Gastroesophageal sphincter (tissue), 4 donors: ENCODE results near the gene HEXA. TPM values are rescaled to one million over a fixed set of nuclear protein-coding genes. Genes with fewer than 3 reads are reported as not detected.
A peak's percentile ranks its signal among the peaks of the same experiment; 100 is the strongest.

ENCODE experiments used
- ATAC-seq: fragments of 150-250 bp; one replicate; pipeline ENCODE4 v1.9.1; 2016; ENCODE audit warnings: mild to moderate bottlenecking, moderate library complexity
- H3K27ac ChIP-seq, 4 donors: fragments of 200-600 bp; sonication (generic) in 3 of 4; 1 replicate in 3 of 4; 2 replicates in 1 of 4; pipeline ENCODE4 v1.5.1; 2016 to 2019
- H3K27me3 ChIP-seq: fragments of 200-600 bp; sonication (generic); one replicate; pipeline ENCODE4 v1.5.1; 2019
- H3K36me3 ChIP-seq, 2 donors: fragments of 200-600 bp; sonication (generic); one replicate each; pipeline ENCODE4 v1.5.1; 2019; ENCODE audit warnings: control low read depth in 1 of 2
- H3K4me1 ChIP-seq, 3 donors: fragments of 200-600 bp; sonication (generic); 1 replicate in 2 of 3; 2 replicates in 1 of 3; pipeline ENCODE4 v1.5.1; 2016 to 2019; ENCODE audit warnings: control low read depth in 2 of 3
- H3K4me3 ChIP-seq, 2 donors: fragments of 200-600 bp; sonication (generic); one replicate each; pipeline ENCODE4 v1.5.1; 2019; ENCODE audit warnings: mild to moderate bottlenecking in 1 of 2, moderate library complexity in 1 of 2
- H3K9me3 ChIP-seq, 3 donors: fragments of 200-600 bp; sonication (generic); one replicate each; pipeline ENCODE4 v1.5.1; 2017 to 2019; ENCODE audit warnings: control low read depth in 2 of 3
- EP300 ChIP-seq: sonication (generic); formaldehyde crosslinking; IDR thresholded peaks from one replicate; pipeline ENCODE4 v1.6.1; 2017; ENCODE audit warnings: antibody characterized with exemption, mild to moderate bottlenecking
- POLR2A ChIP-seq, 2 donors: fragments of 450-650 bp; IDR thresholded peaks; one replicate each; pipeline ENCODE4 v1.6.1; 2017; ENCODE audit warnings: antibody characterized with exemption in 2 of 2, mild to moderate bottlenecking in 2 of 2, moderate library complexity in 1 of 2
- POLR2AphosphoS5 ChIP-seq: sonication (generic); formaldehyde crosslinking; IDR thresholded peaks from one replicate; pipeline ENCODE4 v1.6.1; 2017; ENCODE audit warnings: antibody characterized with exemption
- WGBS, 2 donors: methylation state at CpG; one replicate each; pipeline ENCODE4 v1.1.5; 2018; ENCODE audit warnings: low coverage in 1 of 2; 5-methylcytosine and 5-hydroxymethylcytosine counted together
- total RNA-seq, 4 donors: library from RNA; depleted of rRNA; stranded (reverse); fragments of >200 nt; gene quantifications; one replicate each; pipeline ENCODE4 v1.1.0, GENCODE V29; 2016
- TF ChIP-seq, protein P1 (sequence below), 4 experiments: fragments of 200-600 bp in 2 of 4; fragments of 450-650 bp in 2 of 4; sonication (generic) in 1 of 4; IDR thresholded peaks; one replicate each; pipeline ENCODE4 v1.5.1; 2017 to 2019; ENCODE audit warnings: antibody characterized with exemption in 4 of 4, mild to moderate bottlenecking in 2 of 4, moderate library complexity in 2 of 4

The HEXA gene
- total RNA-seq, 4 donors from 2014 or later: 46.3 to 68.5 (median 60.9) TPM

DNA sequence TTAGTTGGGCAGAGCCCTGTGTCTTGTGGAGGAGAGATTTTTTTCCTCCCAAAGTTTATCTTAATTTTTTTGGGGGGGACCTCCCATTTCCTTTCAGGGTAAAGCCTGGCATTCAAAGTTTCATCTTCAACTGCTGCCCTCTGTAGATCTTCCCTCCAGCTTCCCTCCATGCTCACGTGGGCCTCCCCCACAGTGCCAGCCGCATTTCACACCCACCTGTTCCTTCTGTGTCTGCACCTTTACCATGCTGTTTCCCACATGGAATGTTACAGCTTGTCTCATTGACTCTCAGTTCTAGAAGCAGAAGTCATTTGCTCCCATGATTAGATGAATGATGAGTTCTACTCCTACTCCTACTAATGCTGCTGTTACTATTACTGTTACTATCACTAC, 62.4 kb downstream of the HEXA start:
- Histone ChIP-seq H3K4me1 (no peaks in the 10 kb centered on the region), H3K4me3 (no peak overlapping the region), H3K27me3 (no peaks in the 10 kb centered on the region), H3K9me3 (no peaks in the 10 kb centered on the region), H3K36me3 (no peaks in the 10 kb centered on the region), H3K27ac (no peak overlapping the region)
- 69 to 77% methylated on average over 2 of the region's 2 CpGs for WGBS, 2 donors
- ATAC-seq: no peak
- TF ChIP-seq EP300 (no peak), POLR2A (IDR thresholded peaks at IDR 0.05) (no peak), POLR2AphosphoS5 (no peak)
- TF ChIP-seq, protein P1, sequence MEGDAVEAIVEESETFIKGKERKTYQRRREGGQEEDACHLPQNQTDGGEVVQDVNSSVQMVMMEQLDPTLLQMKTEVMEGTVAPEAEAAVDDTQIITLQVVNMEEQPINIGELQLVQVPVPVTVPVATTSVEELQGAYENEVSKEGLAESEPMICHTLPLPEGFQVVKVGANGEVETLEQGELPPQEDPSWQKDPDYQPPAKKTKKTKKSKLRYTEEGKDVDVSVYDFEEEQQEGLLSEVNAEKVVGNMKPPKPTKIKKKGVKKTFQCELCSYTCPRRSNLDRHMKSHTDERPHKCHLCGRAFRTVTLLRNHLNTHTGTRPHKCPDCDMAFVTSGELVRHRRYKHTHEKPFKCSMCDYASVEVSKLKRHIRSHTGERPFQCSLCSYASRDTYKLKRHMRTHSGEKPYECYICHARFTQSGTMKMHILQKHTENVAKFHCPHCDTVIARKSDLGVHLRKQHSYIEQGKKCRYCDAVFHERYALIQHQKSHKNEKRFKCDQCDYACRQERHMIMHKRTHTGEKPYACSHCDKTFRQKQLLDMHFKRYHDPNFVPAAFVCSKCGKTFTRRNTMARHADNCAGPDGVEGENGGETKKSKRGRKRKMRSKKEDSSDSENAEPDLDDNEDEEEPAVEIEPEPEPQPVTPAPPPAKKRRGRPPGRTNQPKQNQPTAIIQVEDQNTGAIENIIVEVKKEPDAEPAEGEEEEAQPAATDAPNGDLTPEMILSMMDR (IDR thresholded peaks at IDR 0.05): no peak

DNA sequence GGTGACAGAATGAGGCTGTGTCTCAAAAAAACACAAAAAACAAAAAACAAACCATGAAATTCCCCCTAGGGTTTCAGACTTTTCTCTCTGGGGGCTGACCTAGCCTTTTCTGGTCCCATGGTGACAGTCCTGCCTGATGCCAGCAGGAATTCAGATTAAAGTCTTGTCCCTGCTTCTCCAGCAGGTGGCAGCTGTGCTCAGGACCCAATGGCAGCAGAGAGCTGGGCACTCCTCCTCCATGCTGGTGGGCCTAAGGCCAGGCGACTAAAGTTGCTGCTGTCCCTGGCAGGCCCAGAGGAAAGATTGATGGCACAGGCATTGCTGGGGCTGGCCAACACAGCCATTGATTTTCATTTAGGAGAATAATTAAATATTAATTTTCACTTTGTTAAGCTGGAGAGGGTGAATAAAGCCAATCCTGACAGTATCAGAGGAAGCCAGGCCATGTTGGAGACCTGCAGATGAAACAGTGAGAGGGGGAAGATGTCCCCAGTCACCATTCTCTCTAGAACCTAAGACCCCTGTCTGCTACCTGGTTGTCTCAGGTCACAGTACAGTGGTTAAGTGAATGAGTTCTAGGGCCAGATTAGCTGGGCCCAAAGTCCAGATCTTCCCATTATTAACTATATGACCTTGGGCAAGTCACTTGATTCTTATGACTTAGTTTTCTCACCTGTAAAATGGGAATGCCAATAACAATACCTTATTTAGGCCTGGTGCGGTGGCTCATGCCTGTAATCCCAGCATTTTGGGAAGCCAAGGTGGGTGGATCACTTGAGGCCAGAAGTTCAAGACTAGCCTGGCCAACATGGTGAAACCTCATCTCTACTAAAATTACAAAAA, 63.0 kb downstream of the HEXA start:
- 36% methylated on average over 2 of the region's 2 CpGs; no CpG with 5 or more reads in 1 of the 2 donors for WGBS, 2 donors
- TF ChIP-seq, protein P1 (IDR thresholded peaks at IDR 0.05): peak in 3 of 4 experiments; percentile 61 to 68 (median 63)
- TF ChIP-seq EP300: no peak
- TF ChIP-seq POLR2AphosphoS5: no peak
- TF ChIP-seq POLR2A (IDR thresholded peaks at IDR 0.05): no peak
- no peaks in the 10 kb centered on the region for H3K4me1 ChIP-seq
- no peaks in the 10 kb centered on the region for H3K36me3 ChIP-seq
- no peak overlapping the region for H3K27ac ChIP-seq
- H3K27me3 ChIP-seq: no peaks in the 10 kb centered on the region
- H3K9me3 ChIP-seq: no peaks in the 10 kb centered on the region
- H3K4me3 ChIP-seq: no peak overlapping the region
- peak; percentile 71 for ATAC-seq

DNA sequence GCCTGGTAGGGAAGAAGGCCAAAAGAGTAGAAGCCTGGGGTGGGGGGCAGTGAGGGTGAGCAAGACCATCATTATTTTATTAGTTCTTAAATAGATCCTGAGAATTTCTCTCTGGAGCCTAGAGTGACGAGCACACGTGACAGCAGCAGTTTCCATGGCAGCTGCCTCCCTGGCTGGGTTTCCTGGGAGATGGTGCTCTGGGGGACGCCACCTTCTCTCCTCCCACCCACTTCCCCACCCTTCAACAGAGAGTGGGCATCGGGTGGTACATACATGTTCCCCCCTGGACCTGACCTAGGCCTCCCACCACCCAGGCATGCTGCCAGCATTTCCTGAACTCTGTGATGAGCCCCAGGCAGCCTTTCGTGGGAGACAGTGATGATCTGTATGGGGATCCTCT, 68.8 kb downstream of the HEXA start:
- WGBS, 2 donors: 50 to 71% methylated on average over 1 to 4 of the region's 5 CpGs
- H3K36me3 ChIP-seq: peaks cover 0 to 9% of the 10 kb centered on the region in 2 donors
- no peaks in the 10 kb centered on the region for H3K9me3 ChIP-seq
- no peak overlapping the region for H3K27ac ChIP-seq
- no peaks in the 10 kb centered on the region for H3K27me3 ChIP-seq
- no peaks in the 10 kb centered on the region for H3K4me1 ChIP-seq
- TF ChIP-seq EP300 (no peak), POLR2AphosphoS5 (no peak), POLR2A (IDR thresholded peaks at IDR 0.05) (no peak)
- TF ChIP-seq, protein P1 (IDR thresholded peaks at IDR 0.05): no peak
- ATAC-seq: no peak
- no peak overlapping the region for H3K4me3 ChIP-seq

DNA sequence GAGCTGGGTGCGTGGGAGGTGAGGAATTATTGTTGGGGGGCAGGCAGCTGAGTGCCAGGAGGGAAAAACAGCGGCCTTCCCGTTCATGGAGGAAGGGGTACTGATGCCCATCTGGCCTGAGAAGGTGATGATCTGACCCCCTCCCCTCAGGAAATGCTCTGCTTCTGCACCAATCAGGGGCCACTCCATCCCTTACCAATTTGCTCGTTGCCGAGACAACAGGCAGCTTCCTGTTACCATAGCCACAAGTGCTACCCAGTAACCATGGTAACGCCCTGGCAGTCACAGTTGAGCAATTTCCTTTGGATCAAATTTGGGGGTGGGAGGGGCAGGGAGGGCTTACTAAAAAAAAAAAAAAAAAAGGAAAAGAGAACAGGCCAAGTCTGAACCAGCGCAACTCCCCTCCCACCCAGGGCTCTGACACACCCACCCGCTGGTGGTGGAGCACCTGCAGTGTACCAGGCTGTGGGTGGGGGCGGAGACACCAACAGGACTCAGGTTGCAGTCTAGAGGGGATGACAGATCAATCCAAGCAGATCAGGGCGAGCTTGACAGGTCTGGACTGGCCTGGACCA, 69.5 kb downstream of the HEXA start:
- H3K9me3 ChIP-seq: no peaks in the 10 kb centered on the region
- WGBS, 2 donors: 59 to 75% methylated on average over 3 to 5 of the region's 10 CpGs
- no peak for ATAC-seq
- TF ChIP-seq POLR2A (IDR thresholded peaks at IDR 0.05) (no peak), POLR2AphosphoS5 (no peak), EP300 (no peak)
- TF ChIP-seq, protein P1 (IDR thresholded peaks at IDR 0.05): no peak
- no peak overlapping the region for H3K4me3 ChIP-seq
- H3K27me3 ChIP-seq: no peaks in the 10 kb centered on the region
- H3K36me3 ChIP-seq: peaks cover 0 to 9% of the 10 kb centered on the region in 2 donors
- H3K4me1 ChIP-seq: no peaks in the 10 kb centered on the region
- no peak overlapping the region for H3K27ac ChIP-seq

DNA sequence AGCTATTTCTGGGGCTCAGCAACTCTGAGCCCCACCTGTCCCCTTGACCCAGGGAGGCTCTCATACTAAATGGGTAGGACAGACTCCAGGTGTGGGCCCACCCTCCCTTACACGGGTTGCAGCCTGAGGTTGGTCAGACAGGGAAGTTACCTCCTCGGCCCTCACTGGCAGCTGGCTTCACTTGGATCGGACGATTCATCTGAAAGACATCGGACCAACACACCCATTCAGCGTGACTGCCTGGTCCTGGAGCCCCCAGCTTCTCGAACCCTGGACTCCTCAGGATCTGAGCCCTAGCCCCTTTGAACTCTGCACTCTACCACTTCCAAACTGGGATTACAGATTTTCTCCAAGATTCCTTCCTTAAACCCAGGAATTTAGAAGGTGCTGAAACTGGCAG, 71.2 kb downstream of the HEXA start:
- Histone ChIP-seq H3K4me3 (no peak overlapping the region), H3K4me1 (no peaks in the 10 kb centered on the region), H3K27ac (no peak overlapping the region), H3K27me3 (no peaks in the 10 kb centered on the region), H3K9me3 (no peaks in the 10 kb centered on the region), H3K36me3 (peaks cover 0 to 13% of the 10 kb centered on the region in 2 donors)
- no peak for ATAC-seq
- WGBS, 2 donors: 100% methylated on average over 2 of the region's 7 CpGs; no CpG with 5 or more reads in 1 of the 2 donors
- TF ChIP-seq POLR2AphosphoS5 (no peak), EP300 (no peak), POLR2A (IDR thresholded peaks at IDR 0.05) (no peak)
- TF ChIP-seq, protein P1 (IDR thresholded peaks at IDR 0.05): no peak
